ENCODE results near the gene WNT6.

Gene WNT6

DNA sequence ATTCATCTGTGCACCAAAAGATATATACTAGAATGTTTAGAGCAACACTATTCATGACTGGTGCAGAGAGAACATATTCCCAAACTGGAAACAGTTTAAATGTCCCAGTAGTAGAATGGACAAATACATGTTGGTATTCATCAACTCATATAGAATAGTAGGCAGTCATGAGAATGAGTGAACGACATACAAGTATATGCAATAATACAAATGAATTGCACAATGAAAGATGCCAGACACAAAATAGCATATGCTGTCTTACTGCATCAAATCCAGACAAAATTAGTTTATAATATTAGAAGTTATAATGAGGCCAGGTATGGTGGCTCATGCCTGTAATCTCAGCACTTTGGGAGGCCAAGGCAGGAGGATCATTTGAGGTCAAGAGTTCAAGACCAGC, 19.7 kb upstream of the WNT6 start:
- no peak for TF ChIP-seq GATA3 (IDR thresholded peaks at IDR 0.05; ENCODE audit: low read depth, low read length)
- no peak for TF ChIP-seq GATA2 (IDR thresholded peaks at IDR 0.05; ENCODE audit: low read depth, low read length)

DNA sequence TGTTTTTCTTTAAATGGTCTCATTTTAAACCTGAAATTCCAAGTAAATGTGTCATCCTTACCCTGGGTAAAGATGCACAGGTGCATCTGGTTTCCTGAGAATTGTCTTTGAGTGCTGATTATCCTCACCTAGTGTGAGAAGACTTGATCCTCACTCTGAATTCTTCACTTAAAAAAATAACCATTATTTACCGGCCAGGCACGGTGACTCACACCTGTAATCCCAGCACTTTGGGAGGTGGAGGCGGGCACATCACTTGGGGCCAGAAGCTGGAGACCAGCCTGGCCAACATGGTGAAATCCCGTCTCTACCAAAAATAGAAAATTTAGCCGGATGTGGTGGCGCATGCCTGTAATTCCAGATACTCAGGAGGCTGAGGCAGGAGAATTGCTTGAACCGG, 9.9 kb upstream of the WNT6 start:
- TF ChIP-seq GATA2 (IDR thresholded peaks at IDR 0.05; ENCODE audit: low read depth, low read length), result no peak
- TF ChIP-seq GATA3 (IDR thresholded peaks at IDR 0.05; ENCODE audit: low read depth, low read length), result no peak

DNA sequence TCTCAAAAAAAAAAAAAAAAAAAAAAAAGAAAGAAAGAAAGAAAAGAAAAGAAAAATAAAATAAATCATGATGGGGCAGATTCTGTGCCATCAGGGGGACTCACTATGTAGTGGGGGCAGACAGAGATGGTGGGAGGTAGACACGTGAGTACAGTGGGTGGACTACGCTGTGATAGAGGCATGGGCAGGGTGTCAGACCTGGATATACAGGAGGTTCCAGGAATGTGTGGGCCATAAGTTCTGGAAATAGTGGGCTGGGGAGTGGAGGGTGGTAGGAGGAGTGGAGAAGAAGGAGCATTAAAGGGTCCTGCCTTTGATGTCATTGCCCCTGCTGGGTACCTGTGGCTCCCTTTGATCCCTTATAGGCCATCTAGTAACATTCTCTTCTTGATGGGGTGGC, 8.8 kb upstream of the WNT6 start:
- TF ChIP-seq GATA2 (IDR thresholded peaks at IDR 0.05; ENCODE audit: low read depth, low read length) (no peak), GATA3 (IDR thresholded peaks at IDR 0.05; ENCODE audit: low read depth, low read length) (no peak)

DNA sequence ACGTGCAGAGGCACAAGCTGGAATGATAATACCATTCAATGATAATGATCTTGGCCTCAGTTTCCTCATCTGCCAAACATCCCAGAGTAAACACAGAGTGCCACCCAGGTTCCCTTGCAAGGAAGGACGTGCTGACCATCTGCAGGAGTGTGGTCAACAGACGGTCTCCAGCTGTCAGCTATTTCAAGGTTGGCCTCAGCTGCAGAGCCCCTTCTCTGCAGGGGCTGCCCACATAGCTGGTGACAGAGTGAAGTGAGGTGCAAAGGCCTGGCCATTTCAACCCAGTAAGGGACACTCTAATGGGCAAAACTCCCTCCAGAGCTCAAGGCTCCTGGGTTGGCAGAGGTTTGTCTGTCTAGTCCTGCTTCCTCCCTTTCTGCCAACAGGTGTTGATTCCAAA, 8.3 kb upstream of the WNT6 start:
- no peak for TF ChIP-seq GATA3 (IDR thresholded peaks at IDR 0.05; ENCODE audit: low read depth, low read length)
- no peak for TF ChIP-seq GATA2 (IDR thresholded peaks at IDR 0.05; ENCODE audit: low read depth, low read length)

DNA sequence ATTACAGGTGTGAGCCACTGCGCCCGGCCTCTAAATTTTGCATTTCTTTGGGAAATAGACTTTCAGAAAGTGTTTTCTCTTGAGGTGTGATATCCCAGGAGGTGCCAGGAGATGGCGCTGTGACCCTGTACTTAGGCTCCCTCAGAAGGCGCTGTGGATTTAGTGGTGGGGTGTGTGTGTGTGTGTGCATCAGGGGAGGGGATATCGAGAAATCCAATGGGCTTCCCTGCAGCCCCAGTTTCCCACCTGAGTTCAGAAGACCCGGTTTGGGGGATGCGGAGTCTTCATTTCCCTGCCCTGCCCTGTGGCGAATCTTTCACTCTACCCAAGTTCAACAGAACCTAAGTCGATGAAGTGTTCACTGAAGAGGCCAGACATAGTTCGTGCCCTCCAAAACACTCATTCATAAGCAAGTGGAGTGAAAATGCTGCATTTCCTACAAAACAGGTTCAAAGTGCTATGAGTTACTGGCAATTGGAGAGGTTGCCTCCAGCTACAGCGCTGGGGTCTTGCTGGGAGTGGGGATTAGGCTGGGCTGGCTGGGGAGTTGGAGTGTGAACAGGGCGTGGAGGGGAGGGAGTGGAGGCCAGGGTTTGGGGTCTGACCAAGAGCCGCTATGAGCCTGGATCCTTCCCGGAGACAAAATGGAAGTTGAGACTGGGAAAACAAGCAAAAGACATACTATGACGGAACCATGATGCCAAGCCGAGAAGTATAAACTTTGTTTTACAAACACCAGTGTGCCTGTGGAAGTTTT, 6.5 kb upstream of the WNT6 start:
- no peak for TF ChIP-seq GATA3 (IDR thresholded peaks at IDR 0.05; ENCODE audit: low read depth, low read length)
- TF ChIP-seq GATA2 (IDR thresholded peaks at IDR 0.05; ENCODE audit: low read depth, low read length), result no peak

DNA sequence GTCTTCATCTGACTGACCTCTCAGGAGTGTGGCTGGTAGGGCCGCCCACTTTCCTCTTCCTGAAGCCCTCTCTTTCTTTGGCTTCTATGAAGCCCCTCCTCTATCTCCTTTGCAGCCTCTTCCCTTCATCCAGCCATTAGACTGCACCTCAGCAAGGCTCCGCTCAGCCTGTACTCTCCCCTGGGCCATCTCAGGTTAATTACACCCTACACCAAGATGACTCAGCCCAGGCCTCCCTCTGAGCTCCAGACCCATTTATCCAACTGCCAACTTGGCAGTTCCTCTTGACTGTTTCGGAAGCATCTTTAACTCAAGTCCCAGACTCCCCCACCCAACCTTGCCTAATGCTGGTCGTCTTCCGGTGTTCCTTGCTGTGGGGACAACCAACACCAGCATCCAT, 5.8 kb upstream of the WNT6 start:
- TF ChIP-seq GATA3 (IDR thresholded peaks at IDR 0.05; ENCODE audit: low read depth, low read length) (no peak), GATA2 (IDR thresholded peaks at IDR 0.05; ENCODE audit: low read depth, low read length) (no peak)

DNA sequence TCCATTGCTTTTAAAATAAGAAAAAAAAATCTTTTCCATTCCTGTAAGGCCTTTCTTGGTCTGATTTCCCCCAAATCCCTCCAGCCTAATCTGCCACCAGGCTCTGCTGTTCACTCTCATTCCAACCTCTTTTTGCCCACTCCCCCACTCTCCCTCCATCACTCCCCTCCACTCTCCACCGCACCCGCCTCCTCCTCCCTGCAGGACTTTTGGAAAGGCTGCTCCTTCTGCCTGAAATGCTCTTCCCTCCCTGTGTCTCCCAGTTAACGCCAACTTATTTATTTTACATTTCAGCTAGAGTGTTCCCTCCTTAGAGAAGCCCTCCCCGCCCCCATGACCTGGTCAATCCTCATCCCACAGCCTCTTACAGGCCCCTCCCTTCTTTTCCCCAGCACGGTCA, 4.7 kb upstream of the WNT6 start:
- TF ChIP-seq GATA2 (IDR thresholded peaks at IDR 0.05; ENCODE audit: low read depth, low read length), result no peak
- TF ChIP-seq GATA3 (IDR thresholded peaks at IDR 0.05; ENCODE audit: low read depth, low read length), result no peak

DNA sequence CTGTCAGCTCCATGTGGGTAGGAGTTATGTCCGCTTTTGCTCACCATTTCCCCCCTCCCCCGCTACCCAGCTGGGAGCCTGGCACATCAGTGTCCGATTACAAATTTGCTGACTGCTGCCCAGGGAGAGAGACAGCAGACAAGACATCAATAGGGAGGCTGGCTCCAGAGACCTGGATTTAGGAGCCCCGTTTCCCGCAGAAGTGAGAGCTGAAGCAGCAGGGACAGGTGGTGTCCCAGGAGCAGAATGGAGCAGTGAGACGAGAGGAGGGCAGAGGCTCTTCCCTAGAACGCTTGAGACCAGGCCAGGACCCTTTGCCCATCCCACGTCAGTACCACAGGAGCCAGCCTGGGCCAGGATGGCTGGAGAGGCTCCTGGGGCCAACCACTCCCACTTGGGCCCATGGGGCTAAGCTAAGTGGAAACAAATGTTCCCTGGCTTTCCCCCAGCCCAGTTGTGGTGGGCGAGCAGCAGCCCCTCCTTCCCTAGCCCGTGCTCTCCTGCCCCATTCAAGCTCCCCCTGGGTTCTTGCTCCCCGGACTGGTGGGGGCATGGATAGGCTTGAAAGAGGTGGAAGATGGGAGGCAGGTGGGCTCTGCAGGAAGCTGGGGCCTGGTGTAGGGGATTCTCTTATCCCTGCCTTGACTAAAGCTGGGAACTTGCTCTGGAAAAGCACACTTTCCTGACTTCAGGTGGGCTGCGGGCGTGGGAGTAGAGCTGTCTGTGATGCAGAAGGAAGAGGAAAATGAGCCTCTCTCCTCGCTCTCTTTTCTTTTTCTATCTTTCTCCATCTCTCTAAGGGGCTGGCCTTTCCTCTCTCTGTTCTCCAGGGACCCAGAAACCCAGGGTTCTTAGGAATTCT, 4.1 kb upstream of the WNT6 start:
- TF ChIP-seq GATA3 (IDR thresholded peaks at IDR 0.05; ENCODE audit: low read depth, low read length) (no peak), GATA2 (IDR thresholded peaks at IDR 0.05; ENCODE audit: low read depth, low read length) (no peak)

DNA sequence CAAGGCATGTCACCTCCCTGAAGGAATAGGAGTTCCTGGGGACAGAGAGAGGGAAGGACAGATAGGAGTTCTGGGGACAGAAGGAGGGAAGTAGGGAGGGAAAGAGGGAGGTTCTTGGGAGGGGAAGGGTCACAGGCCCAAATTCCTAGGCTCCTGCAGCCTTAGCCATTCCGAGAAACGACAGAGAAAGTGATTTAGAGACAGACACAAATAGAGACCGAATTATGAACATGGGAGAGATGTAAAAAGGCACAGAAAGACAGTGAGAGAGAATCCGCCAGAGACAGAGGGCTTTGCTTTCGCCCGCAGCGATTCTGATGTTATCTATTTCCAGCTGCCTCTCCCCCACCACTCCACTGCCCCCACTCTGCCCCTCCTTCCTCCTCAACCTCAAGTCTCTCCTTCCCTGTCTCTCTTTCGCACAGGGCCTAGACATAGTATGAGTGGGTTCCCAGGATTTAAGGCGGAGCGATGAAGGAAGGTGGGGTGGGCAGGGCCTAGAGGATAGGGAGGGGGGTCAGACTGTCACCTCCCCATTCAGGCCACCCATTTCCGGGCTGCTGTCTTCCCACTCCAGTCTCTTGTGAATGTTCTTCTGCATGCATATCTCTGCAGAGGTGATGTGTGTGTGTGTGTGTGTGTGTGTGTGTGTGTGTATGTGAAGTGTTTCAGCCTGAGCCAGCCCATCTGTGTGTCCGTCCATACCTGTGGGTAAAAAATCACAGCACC, 3.3 kb upstream of the WNT6 start:
- TF ChIP-seq GATA2 (IDR thresholded peaks at IDR 0.05; ENCODE audit: low read depth, low read length) (peak; percentile 97), GATA3 (IDR thresholded peaks at IDR 0.05; ENCODE audit: low read depth, low read length) (no peak; the same call in 1 of the 2 replicates)

DNA sequence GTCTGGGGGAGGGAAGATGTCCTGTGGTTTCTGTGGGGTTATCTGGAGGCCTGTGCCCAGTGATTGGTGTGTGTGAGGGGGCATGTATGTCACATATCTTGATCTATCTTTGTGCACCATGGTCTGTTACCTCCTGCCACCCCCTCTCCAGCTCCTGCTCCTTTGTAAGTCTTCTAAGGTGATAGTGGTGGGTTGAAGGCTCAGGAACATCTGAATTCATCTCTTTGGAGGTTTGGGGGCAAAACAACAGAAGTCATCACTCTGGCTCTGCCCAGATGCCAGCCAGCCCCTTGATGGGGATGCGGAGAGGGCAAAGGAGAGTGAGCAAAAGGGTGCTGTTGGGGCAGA, 2.7 kb upstream of the WNT6 start:
- TF ChIP-seq GATA3 (IDR thresholded peaks at IDR 0.05; ENCODE audit: low read depth, low read length), result no peak
- no peak for TF ChIP-seq GATA2 (IDR thresholded peaks at IDR 0.05; ENCODE audit: low read depth, low read length)

DNA sequence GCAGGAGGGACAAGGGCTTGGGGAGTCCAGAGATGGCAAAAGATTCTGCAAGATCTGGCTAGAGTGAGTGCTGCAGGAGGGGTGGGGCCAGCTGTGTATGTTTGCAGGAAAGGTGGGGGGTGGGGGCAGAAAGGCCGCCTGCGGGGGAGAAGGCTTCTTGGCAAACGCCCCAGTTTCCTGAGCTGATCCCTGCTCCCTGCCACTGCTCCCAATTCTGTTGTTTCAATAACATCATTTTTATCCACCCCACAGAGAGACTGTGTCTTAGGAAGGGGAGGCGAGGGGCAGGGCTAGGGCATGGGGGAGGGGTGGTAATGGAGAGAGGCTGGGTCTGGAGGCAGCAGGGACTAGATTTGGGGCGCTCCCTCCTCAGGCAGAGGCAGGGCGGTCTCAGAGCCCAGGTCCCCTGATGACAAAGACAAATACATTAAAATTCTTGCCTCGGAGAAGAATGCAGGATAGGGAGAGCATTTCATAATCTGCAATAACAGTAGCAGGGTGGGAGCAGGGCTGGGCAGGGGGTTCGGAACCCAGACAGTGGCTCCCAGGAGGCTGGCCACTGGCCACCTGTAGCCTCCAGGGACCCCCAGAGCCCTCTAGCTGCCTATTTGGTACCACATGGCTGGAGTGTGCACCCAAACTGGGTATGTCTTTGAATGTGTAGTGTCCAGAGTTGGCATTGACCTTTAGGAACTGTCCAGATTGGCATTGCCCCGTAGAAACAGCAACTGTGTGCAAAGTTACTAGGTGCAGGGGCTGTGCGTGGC, 2.1 kb upstream of the WNT6 start:
- TF ChIP-seq GATA2 (IDR thresholded peaks at IDR 0.05; ENCODE audit: low read depth, low read length) (no peak), GATA3 (IDR thresholded peaks at IDR 0.05; ENCODE audit: low read depth, low read length) (no peak)

DNA sequence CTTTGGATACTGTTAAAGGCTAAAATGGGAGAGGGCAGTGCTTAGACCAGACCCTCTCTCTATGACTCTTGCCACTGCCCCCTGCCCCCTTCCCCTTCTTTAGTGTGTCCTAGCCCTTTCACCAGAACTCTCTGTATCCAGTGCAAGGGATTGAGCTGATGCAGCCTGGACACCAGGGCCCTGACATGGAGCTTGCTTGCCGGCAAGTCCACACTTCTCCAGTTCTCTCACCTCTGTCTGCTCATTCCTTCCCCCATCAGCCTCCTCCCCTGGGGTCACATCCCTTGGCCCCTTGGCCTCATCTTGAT, 1.5 kb upstream of the WNT6 start:
- TF ChIP-seq GATA3 (IDR thresholded peaks at IDR 0.05; ENCODE audit: low read depth, low read length) (no peak), GATA2 (IDR thresholded peaks at IDR 0.05; ENCODE audit: low read depth, low read length) (no peak)

DNA sequence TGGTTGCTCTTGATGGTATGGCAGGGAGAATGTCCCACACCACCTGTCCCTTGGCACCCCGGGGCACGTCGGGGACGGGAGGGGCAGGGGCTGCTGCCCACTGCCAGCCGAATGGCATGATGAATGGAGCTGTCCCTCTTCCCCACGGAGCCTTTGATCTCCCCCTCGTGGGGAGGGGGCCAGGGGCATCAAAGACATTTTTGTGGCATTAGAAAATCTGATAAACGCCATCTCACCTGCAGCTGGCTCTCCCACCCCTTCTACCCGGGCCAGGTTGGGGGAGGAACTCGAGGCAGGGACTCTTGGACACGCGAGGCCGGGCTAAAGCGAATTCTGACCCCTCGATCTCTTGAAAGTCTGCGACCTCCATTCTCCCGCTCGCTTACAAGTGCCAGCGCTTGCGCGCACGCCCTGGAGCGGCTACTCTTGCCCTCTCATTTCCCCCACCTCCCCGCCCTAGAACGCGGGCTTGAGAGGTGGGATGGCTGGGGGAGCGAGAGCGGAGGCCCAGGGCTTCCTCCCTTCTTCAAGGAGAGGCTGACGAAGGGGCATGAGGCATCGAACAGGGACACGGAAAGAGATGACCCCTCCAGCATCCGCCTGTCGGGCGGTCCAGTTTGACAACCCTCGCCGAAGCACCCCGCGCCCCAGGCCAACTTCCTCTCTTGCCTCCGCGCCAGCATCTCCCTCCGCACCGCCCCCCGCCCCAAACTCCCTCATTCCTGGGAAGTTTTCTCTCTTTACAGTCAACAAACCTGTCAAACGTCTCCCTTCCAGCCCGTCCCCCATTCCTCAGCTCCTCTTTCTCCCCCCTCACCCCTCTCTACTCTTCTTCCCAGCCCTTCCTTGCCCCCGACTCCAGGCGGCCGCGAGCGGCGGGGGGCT, 692 bp upstream of the WNT6 start:
- TF ChIP-seq GATA2 (IDR thresholded peaks at IDR 0.05; ENCODE audit: low read depth, low read length) (no peak), GATA3 (IDR thresholded peaks at IDR 0.05; ENCODE audit: low read depth, low read length) (no peak)

Data from SH-SY5Y (cell line).